Measurements from ENCODE around the gene PAGR1. TPM values are rescaled to one million over a fixed set of nuclear protein-coding genes. Genes with fewer than 3 reads are reported as not detected.

The PAGR1 gene
- total and polyA plus RNA-seq, 2 of the 13 experiments (the other 11 are each of a cell fraction or from before 2014, with no cell fraction given), result 9.8 to 66.4 TPM

- TF ChIP-seq, protein P1, sequence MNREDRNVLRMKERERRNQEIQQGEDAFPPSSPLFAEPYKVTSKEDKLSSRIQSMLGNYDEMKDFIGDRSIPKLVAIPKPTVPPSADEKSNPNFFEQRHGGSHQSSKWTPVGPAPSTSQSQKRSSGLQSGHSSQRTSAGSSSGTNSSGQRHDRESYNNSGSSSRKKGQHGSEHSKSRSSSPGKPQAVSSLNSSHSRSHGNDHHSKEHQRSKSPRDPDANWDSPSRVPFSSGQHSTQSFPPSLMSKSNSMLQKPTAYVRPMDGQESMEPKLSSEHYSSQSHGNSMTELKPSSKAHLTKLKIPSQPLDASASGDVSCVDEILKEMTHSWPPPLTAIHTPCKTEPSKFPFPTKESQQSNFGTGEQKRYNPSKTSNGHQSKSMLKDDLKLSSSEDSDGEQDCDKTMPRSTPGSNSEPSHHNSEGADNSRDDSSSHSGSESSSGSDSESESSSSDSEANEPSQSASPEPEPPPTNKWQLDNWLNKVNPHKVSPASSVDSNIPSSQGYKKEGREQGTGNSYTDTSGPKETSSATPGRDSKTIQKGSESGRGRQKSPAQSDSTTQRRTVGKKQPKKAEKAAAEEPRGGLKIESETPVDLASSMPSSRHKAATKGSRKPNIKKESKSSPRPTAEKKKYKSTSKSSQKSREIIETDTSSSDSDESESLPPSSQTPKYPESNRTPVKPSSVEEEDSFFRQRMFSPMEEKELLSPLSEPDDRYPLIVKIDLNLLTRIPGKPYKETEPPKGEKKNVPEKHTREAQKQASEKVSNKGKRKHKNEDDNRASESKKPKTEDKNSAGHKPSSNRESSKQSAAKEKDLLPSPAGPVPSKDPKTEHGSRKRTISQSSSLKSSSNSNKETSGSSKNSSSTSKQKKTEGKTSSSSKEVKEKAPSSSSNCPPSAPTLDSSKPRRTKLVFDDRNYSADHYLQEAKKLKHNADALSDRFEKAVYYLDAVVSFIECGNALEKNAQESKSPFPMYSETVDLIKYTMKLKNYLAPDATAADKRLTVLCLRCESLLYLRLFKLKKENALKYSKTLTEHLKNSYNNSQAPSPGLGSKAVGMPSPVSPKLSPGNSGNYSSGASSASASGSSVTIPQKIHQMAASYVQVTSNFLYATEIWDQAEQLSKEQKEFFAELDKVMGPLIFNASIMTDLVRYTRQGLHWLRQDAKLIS (CRISPR knock-in tag; IDR thresholded peaks at IDR 0.05), result 0 out of 2 replicates have a peak, but pooled peaks have one; percentile 1
- TF ChIP-seq ZNF451 (CRISPR knock-in tag; IDR thresholded peaks at IDR 0.05) (peak; percentile 17; the same call in 1 of the 2 replicates), NR2F2 (IDR thresholded peaks at IDR 0.05; ENCODE audit: borderline replicate concordance, low read depth) (no peak), ARID2 (CRISPR knock-in tag; IDR thresholded peaks at IDR 0.05; ENCODE audit: borderline replicate concordance) (no peak), ZNF33B (CRISPR knock-in tag; IDR thresholded peaks at IDR 0.05) (peak; percentile 77; the same call in 1 of the 2 replicates), SRSF4 (IDR thresholded peaks at IDR 0.05; ENCODE audit: low read depth, low read length, poor library complexity, severe bottlenecking) (no peak), ZNF761 (CRISPR knock-in tag; conservative IDR thresholded peaks at IDR 0.05) (peak; percentile 95), ZNF431 (CRISPR knock-in tag; IDR thresholded peaks at IDR 0.05; ENCODE audit: borderline replicate concordance, low read depth) (no peak), ZNF570 (CRISPR knock-in tag; IDR thresholded peaks at IDR 0.05; ENCODE audit: borderline replicate concordance) (no peak; the same call in 1 of the 2 replicates), NR1H2 (CRISPR knock-in tag; IDR thresholded peaks at IDR 0.05; ENCODE audit: borderline replicate concordance, low read depth) (no peak), ZBTB1 (CRISPR knock-in tag; IDR thresholded peaks at IDR 0.05; ENCODE audit: borderline replicate concordance) (no peak), ZNF180 (CRISPR knock-in tag; IDR thresholded peaks at IDR 0.05; ENCODE audit: borderline replicate concordance, low read depth) (0 out of 2 replicates have a peak, but pooled peaks have one; percentile 19), ZKSCAN1 (IDR thresholded peaks at IDR 0.05; ENCODE audit: low read length) (peak; percentile 68; the same call in 1 of the 2 replicates), ZSCAN21 (CRISPR knock-in tag; IDR thresholded peaks at IDR 0.05; ENCODE audit: borderline replicate concordance) (peak; percentile 95; the same call in 1 of the 2 replicates)
- TF ChIP-seq, protein P2, sequence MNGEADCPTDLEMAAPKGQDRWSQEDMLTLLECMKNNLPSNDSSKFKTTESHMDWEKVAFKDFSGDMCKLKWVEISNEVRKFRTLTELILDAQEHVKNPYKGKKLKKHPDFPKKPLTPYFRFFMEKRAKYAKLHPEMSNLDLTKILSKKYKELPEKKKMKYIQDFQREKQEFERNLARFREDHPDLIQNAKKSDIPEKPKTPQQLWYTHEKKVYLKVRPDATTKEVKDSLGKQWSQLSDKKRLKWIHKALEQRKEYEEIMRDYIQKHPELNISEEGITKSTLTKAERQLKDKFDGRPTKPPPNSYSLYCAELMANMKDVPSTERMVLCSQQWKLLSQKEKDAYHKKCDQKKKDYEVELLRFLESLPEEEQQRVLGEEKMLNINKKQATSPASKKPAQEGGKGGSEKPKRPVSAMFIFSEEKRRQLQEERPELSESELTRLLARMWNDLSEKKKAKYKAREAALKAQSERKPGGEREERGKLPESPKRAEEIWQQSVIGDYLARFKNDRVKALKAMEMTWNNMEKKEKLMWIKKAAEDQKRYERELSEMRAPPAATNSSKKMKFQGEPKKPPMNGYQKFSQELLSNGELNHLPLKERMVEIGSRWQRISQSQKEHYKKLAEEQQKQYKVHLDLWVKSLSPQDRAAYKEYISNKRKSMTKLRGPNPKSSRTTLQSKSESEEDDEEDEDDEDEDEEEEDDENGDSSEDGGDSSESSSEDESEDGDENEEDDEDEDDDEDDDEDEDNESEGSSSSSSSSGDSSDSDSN (CRISPR knock-in tag; IDR thresholded peaks at IDR 0.05), result no peak; the same call in 1 of the 2 replicates
- TF ChIP-seq, protein P3, sequence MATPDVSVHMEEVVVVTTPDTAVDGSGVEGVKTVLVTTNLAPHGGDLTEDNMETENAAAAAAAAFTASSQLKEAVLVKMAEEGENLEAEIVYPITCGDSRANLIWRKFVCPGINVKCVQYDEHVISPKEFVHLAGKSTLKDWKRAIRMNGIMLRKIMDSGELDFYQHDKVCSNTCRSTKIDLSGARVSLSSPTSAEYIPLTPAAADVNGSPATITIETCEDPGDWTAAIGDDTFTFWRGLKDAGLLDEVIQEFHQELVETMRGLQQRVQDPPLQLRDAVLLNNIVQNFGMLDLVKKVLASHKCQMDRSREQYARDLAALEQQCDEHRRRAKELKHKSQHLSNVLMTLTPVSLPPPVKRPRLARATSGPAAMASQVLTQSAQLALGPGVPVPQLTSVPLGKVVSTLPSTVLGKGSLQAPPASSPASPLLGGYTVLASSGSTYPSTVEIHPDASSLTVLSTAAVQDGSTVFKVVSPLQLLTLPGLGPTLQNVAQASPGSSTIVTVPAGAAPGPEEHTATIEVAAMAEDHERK (CRISPR knock-in tag; IDR thresholded peaks at IDR 0.05; ENCODE audit: low read depth), result peak; percentile 95
- TF ChIP-seq, protein P4, sequence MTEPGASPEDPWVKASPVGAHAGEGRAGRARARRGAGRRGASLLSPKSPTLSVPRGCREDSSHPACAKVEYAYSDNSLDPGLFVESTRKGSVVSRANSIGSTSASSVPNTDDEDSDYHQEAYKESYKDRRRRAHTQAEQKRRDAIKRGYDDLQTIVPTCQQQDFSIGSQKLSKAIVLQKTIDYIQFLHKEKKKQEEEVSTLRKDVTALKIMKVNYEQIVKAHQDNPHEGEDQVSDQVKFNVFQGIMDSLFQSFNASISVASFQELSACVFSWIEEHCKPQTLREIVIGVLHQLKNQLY (CRISPR knock-in tag; IDR thresholded peaks at IDR 0.05), result no peak
Observed at GRCh38 chr16:29815793-29816693, at the start of gene PAGR1 (continued).

All from HepG2 (cell line).